ENCODE results near the gene SLC12A3. TPM values are rescaled to one million over a fixed set of nuclear protein-coding genes. Genes with fewer than 3 reads are reported as not detected.

Gene SLC12A3
- total RNA-seq, 1 experiment from 2014 or later: not detected

DNA sequence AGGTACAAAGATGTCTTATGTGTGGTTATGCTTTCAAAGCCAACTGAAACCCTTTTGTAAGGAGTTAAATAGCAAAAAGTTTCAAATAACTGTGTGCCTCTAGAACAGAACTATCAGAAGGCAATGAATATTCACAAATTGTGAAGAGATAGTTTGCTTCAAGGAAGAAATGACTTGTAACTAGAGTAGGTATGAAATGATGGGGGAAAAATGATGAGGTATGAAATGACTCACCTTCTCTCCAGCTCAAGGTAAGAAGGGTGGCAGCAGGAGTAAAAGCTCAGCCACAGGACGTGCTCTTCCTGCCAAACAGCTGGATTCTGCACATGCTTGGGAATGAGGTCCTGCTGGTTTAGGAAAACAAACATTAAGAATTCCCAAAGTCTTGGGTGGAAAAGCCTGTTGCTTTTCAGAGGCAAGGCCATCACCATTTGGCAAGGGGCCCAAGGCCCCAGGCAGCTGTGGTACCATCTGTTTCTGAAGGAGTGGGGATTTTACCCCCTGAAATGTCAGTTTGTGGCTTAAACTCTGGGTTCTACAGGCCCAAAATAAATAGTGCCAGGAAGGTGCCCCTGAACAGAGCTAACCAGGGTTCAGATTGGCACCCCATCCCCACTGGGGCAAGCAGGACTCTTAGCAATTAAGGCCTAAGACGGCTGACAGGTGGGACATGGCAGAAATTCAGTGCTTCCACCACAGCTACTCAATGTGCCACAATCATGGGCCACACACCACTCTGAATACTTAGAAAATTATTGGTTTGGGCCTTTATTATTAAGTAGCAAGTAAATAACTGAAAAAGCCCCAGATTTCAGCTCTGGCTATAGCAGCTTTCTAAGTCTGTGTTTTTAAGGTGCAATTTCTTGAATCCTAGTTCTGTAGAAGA is 80.2 kb downstream of the SLC12A3 start (continued):
- TF ChIP-seq STAT6 (CRISPR knock-in tag; conservative IDR thresholded peaks at IDR 0.05; ENCODE audit: low read depth): no peak

DNA sequence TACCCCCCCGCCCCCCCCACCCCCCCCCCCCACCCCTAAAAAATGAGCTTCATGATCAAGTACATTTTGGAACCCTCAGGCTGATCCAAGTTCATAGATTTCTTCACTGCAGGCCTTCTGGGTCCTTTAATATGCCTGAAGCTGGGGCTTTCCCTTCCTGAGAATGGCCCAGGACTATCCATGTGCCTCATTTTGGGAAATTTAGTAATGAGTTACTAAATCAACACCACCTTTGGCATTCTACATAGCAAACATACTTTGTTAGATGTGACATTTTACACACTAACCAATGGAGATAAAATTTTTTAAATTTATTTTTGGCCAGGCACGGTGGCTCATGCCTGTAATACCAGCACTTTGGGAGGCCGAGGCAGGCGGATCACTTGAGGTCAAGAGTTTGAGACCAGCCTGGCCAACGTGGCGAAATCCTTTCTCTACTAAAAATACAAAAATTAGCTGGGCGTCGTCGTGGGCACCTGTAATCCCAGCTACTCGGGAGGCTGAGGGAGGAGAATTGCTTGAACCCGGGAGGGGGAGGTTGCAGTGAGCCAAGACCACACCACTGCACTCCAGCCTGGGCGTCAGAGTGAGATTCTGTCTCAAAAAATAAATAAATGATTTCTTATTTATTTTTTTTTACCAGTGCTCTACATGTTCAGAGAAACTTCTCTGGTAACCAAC is 81.0 kb downstream of the SLC12A3 start:
- H3K9me3 Mint-ChIP-seq: no peaks in the 10 kb centered on the region
- no peak for ATAC-seq

GRCh38 chr16:56946767-56947603 is 82.0 kb downstream of the SLC12A3 start:
- ATAC-seq (no peak), DNase-seq (ENCODE audit: low spot score) (no peak)
- Mint-ChIP-seq H3K27me3 (ENCODE audit: low read depth) (no peaks in the 10 kb centered on the region; the same call in 1 of the 2 replicates), H3K4me1 (peaks cover 14% of the 10 kb centered on the region), H3K9me3 (no peaks in the 10 kb centered on the region), H3K36me3 (peaks cover 20% of the 10 kb centered on the region; the same call in 1 of the 2 replicates), H3K4me3 (no peak overlapping the region), H3K27ac (peak overlapping the region; percentile 77; the same call in 1 of the 2 replicates)
- ChIA-PET POLR2A (interaction anchor here (1.6 kb wide), 1 partner anchor 13 kb away, joined by 4 read pairs; no protein-coding TSS in a partner anchor), CTCF (interaction anchor here (1.2 to 1.8 kb wide), 4 partner anchors 18 to 154 kb away, joined by 3 to 5 read pairs (median 4); no protein-coding TSS in a partner anchor)
- TF ChIP-seq ZNF416 (CRISPR knock-in tag; IDR thresholded peaks at IDR 0.05) (no peak), ELF4 (CRISPR knock-in tag; IDR thresholded peaks at IDR 0.05; ENCODE audit: low read depth) (no peak)

More for the DNA sequence above, 81.0 kb downstream of the SLC12A3 start:
- ChIA-PET POLR2A (no interaction called here), CTCF (interaction anchor here (1.1 kb wide), 1 partner anchor 79 kb away, joined by 4 read pairs; no protein-coding TSS in a partner anchor)
- H3K27ac Mint-ChIP-seq: no peak overlapping the region
- TF ChIP-seq MXD4 (CRISPR knock-in tag; IDR thresholded peaks at IDR 0.05; ENCODE audit: borderline replicate concordance) (no peak), NFATC4 (CRISPR knock-in tag; IDR thresholded peaks at IDR 0.05) (no peak)
- no peak overlapping the region for H3K4me3 Mint-ChIP-seq
- DNase-seq (ENCODE audit: low spot score): no peak
- no peaks in the 10 kb centered on the region; the same call in 1 of the 2 replicates for H3K27me3 Mint-ChIP-seq (ENCODE audit: low read depth)
- peaks cover 25% of the 10 kb centered on the region; the same call in 1 of the 2 replicates for H3K36me3 Mint-ChIP-seq
- peaks cover 14% of the 10 kb centered on the region for H3K4me1 Mint-ChIP-seq

DNA sequence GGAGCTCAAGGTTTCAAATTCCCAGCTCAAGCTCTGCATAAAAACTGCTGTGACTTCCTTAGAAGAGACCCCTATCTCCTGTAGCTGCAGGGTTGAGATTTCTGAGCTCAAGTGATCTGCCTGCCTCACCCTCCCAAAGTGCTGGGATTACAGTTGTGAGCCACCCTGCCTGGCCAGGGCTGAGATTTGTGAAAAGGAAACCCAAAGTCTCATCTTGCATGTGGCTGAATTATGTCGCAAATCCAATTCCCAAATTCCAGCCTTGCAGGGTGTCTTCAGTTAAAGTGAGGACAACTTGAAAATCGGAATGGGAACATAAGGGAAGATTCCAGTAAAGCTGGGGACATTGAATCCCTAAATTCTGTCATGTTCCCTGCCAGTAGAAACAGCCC is 82.6 kb downstream of the SLC12A3 start:
- Mint-ChIP-seq H3K36me3 (peaks cover 16% of the 10 kb centered on the region; the same call in 1 of the 2 replicates), H3K9me3 (no peaks in the 10 kb centered on the region), H3K27me3 (ENCODE audit: low read depth) (no peaks in the 10 kb centered on the region; the same call in 1 of the 2 replicates), H3K4me3 (no peak overlapping the region), H3K27ac (peak overlapping the region; percentile 48; the same call in 1 of the 2 replicates), H3K4me1 (peaks cover 14% of the 10 kb centered on the region)
- TF ChIP-seq PRRX2 (CRISPR knock-in tag; IDR thresholded peaks at IDR 0.05) (no peak), TP53 (CRISPR knock-in tag; IDR thresholded peaks at IDR 0.05) (no peak), FOXK1 (CRISPR knock-in tag; IDR thresholded peaks at IDR 0.05) (no peak), ERG (CRISPR knock-in tag; IDR thresholded peaks at IDR 0.05) (no peak), ZSCAN18 (CRISPR knock-in tag; IDR thresholded peaks at IDR 0.05) (no peak)
- TF ChIP-seq, protein P1, sequence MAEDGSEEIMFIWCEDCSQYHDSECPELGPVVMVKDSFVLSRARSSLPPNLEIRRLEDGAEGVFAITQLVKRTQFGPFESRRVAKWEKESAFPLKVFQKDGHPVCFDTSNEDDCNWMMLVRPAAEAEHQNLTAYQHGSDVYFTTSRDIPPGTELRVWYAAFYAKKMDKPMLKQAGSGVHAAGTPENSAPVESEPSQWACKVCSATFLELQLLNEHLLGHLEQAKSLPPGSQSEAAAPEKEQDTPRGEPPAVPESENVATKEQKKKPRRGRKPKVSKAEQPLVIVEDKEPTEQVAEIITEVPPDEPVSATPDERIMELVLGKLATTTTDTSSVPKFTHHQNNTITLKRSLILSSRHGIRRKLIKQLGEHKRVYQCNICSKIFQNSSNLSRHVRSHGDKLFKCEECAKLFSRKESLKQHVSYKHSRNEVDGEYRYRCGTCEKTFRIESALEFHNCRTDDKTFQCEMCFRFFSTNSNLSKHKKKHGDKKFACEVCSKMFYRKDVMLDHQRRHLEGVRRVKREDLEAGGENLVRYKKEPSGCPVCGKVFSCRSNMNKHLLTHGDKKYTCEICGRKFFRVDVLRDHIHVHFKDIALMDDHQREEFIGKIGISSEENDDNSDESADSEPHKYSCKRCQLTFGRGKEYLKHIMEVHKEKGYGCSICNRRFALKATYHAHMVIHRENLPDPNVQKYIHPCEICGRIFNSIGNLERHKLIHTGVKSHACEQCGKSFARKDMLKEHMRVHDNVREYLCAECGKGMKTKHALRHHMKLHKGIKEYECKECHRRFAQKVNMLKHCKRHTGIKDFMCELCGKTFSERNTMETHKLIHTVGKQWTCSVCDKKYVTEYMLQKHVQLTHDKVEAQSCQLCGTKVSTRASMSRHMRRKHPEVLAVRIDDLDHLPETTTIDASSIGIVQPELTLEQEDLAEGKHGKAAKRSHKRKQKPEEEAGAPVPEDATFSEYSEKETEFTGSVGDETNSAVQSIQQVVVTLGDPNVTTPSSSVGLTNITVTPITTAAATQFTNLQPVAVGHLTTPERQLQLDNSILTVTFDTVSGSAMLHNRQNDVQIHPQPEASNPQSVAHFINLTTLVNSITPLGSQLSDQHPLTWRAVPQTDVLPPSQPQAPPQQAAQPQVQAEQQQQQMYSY (CRISPR knock-in tag; IDR thresholded peaks at IDR 0.05): no peak
- TF ChIP-seq, protein P2, sequence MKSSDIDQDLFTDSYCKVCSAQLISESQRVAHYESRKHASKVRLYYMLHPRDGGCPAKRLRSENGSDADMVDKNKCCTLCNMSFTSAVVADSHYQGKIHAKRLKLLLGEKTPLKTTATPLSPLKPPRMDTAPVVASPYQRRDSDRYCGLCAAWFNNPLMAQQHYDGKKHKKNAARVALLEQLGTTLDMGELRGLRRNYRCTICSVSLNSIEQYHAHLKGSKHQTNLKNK (CRISPR knock-in tag; IDR thresholded peaks at IDR 0.05): no peak
- POLR2A ChIA-PET: interaction anchor here (1.6 kb wide), 1 partner anchor 14 kb away, joined by 4 read pairs; no protein-coding TSS in a partner anchor
- CTCF ChIA-PET: interaction anchor here (1.2 to 1.8 kb wide), 4 partner anchors 18 to 155 kb away, joined by 3 to 5 read pairs (median 4); no protein-coding TSS in a partner anchor
- ATAC-seq: no peak
- DNase-seq (ENCODE audit: low spot score): no peak

All from WTC11 (cell line).